HL-60 (cell line): ENCODE results near the gene LRFN2.

Experiments used
- DNase-seq, 2 experiments: peaks; one replicate each; pipeline ENCODE4 v3.0.0-alpha.2; 2010 to 2020; ENCODE audit warnings: low read depth in 1 of 2, low spot score in 1 of 2
- H3K27ac ChIP-seq: fragments of 250-450 bp; sonication (Bioruptor Pico); replicated peaks from 2 replicates; pipeline ENCODE4 v1.5.1; 2020; ENCODE audit warnings: mild to moderate bottlenecking, moderate library complexity
- H3K27me3 ChIP-seq: fragments of 250-450 bp; sonication (Bioruptor Pico); 2 replicates; pipeline ENCODE4 v1.5.1; 2021; ENCODE audit warnings: mild to moderate bottlenecking, moderate library complexity; ENCODE audit not compliant: insufficient read depth, poor library complexity, severe bottlenecking
- H3K4me3 ChIP-seq: replicated peaks from 2 replicates; pipeline ENCODE4 v1.5.1; 2011; ENCODE audit warnings: mild to moderate bottlenecking, control low read depth, low read length; ENCODE audit not compliant: insufficient read depth
- GABPA ChIP-seq: IDR thresholded peaks from 2 replicates; pipeline ENCODE4 v1.6.1; 2012; ENCODE audit warnings: low read depth
- POLR2AphosphoS5 ChIP-seq: IDR thresholded peaks from 2 replicates; pipeline ENCODE4 v1.6.1; 2012; ENCODE audit warnings: low read depth
- SPI1 ChIP-seq: IDR thresholded peaks from 2 replicates; pipeline ENCODE4 v1.6.1; 2012; ENCODE audit warnings: low read depth, mild to moderate bottlenecking, borderline replicate concordance
- TF ChIP-seq, protein P1 (sequence below): IDR thresholded peaks from 2 replicates; pipeline ENCODE4 v1.6.1; 2012; ENCODE audit warnings: low read depth; ENCODE audit not compliant: insufficient replicate concordance
- TF ChIP-seq, protein P2 (sequence below): IDR thresholded peaks from one replicate; pipeline ENCODE4 v1.5.1; 2011; ENCODE audit warnings: low read length, control low read depth, inconsistent platforms; ENCODE audit not compliant: insufficient read depth

Gene LRFN2

GRCh38 chr6:40341726-40342125, 245.4 kb downstream of the LRFN2 start:
- DNase-seq, result no peak
- no peaks in the 10 kb centered on the region for H3K27me3 ChIP-seq
- TF ChIP-seq, protein P1, sequence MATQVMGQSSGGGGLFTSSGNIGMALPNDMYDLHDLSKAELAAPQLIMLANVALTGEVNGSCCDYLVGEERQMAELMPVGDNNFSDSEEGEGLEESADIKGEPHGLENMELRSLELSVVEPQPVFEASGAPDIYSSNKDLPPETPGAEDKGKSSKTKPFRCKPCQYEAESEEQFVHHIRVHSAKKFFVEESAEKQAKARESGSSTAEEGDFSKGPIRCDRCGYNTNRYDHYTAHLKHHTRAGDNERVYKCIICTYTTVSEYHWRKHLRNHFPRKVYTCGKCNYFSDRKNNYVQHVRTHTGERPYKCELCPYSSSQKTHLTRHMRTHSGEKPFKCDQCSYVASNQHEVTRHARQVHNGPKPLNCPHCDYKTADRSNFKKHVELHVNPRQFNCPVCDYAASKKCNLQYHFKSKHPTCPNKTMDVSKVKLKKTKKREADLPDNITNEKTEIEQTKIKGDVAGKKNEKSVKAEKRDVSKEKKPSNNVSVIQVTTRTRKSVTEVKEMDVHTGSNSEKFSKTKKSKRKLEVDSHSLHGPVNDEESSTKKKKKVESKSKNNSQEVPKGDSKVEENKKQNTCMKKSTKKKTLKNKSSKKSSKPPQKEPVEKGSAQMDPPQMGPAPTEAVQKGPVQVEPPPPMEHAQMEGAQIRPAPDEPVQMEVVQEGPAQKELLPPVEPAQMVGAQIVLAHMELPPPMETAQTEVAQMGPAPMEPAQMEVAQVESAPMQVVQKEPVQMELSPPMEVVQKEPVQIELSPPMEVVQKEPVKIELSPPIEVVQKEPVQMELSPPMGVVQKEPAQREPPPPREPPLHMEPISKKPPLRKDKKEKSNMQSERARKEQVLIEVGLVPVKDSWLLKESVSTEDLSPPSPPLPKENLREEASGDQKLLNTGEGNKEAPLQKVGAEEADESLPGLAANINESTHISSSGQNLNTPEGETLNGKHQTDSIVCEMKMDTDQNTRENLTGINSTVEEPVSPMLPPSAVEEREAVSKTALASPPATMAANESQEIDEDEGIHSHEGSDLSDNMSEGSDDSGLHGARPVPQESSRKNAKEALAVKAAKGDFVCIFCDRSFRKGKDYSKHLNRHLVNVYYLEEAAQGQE, result no peak
- no peak for TF ChIP-seq SPI1
- TF ChIP-seq, protein P2, sequence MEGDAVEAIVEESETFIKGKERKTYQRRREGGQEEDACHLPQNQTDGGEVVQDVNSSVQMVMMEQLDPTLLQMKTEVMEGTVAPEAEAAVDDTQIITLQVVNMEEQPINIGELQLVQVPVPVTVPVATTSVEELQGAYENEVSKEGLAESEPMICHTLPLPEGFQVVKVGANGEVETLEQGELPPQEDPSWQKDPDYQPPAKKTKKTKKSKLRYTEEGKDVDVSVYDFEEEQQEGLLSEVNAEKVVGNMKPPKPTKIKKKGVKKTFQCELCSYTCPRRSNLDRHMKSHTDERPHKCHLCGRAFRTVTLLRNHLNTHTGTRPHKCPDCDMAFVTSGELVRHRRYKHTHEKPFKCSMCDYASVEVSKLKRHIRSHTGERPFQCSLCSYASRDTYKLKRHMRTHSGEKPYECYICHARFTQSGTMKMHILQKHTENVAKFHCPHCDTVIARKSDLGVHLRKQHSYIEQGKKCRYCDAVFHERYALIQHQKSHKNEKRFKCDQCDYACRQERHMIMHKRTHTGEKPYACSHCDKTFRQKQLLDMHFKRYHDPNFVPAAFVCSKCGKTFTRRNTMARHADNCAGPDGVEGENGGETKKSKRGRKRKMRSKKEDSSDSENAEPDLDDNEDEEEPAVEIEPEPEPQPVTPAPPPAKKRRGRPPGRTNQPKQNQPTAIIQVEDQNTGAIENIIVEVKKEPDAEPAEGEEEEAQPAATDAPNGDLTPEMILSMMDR, result no peak
- no peak for TF ChIP-seq POLR2AphosphoS5
- no peak for TF ChIP-seq GABPA

More at GRCh38 chr6:40341726-40342125, 245.4 kb downstream of the LRFN2 start:
- Histone ChIP-seq H3K4me3 (no peak overlapping the region), H3K27ac (no peak overlapping the region)
